Stimulated activated CD8-positive, alpha-beta memory T cell treated with anti-CD3 and anti-CD28 coated beads, Interleukin-7, amount 100 ng/mL, for 1 hour (primary cell): ENCODE data around the gene STAM2.

ENCODE experiments used
- DNase-seq, 2 donors: peaks; one replicate each; pipeline ENCODE4 v3.0.0-alpha.2; 2020; ENCODE audit warnings: low read depth in 2 of 2

STAM2 gene

GRCh38 chr2:152071092-152071491 is 104.5 kb downstream of the STAM2 start:
- no peak for DNase-seq

DNA sequence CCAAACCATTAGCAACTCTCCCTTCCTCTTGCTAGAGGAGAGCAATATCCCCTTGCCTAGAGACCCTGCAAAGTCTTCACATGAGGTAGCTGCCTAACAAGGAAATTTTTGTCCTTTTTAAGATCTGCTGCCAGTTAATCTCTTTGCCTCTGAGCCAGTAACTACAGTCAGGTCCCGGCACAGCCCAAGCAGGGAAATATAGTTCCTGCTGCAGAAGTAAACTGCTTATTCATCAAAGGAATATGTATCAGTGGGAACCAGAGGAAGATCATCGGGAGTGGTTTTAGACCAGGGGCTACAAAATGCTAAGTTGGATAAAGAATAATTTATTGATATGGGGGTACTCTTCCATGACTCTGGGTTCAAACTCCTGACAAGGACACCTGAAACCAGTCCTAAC is 107.3 kb downstream of the STAM2 start:
- DNase-seq = no peak

DNA sequence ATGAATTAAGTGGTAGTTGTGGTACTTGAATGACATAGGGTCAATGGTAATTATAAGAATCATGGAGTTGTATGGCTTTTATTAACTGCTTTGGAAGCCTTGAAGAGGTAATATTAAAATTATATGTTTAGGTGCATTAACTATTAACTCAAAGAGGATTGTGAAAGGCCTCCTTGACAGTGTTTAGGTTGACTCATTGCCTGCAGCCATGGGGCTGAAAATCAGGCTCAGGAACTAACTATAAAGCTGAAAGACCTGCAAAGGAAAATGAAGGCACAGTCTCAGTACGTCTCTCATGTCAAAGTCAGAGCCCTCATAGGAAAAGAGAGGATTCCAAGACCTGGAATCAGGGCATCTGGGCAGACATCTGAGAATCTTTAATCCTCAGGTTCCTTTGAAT is 107.7 kb downstream of the STAM2 start:
- no peak for DNase-seq
